Effector memory CD4-positive, alpha-beta T cell (primary cell): ENCODE measurements around the gene TTC39C.
"Not testable (repeated sequence)": the region's sequence is repeated elsewhere in the genome, so short reads cannot be mapped to it uniquely, and the experiment has no call there.

Source experiments
- DNase-seq, 3 donors: peaks; one replicate each; pipeline ENCODE4 v3.0.0-alpha.2; 2020
- H3K27ac ChIP-seq: 2 replicates; pipeline ENCODE4 v1.7.0; 2013; ENCODE audit warnings: mild to moderate bottlenecking, low read length, moderate library complexity; ENCODE audit not compliant: insufficient read depth, poor library complexity, severe bottlenecking
- H3K27me3 ChIP-seq: replicated peaks from 2 replicates; pipeline ENCODE4 v1.7.0; 2013; ENCODE audit warnings: mild to moderate bottlenecking, low read length; ENCODE audit not compliant: insufficient read depth, control insufficient read depth, poor library complexity, severe bottlenecking
- H3K36me3 ChIP-seq: 2 replicates; pipeline ENCODE4 v1.7.0; 2013; ENCODE audit warnings: mild to moderate bottlenecking, low read length, moderate library complexity; ENCODE audit not compliant: control insufficient read depth, insufficient read depth
- H3K4me1 ChIP-seq: 2 replicates; pipeline ENCODE4 v1.7.0; 2013; ENCODE audit warnings: low read length, mild to moderate bottlenecking; ENCODE audit not compliant: control insufficient read depth, insufficient read depth, poor library complexity, severe bottlenecking
- H3K4me3 ChIP-seq: 2 replicates; pipeline ENCODE4 v1.7.0; 2013; ENCODE audit warnings: low read length, low read depth, mild to moderate bottlenecking; ENCODE audit not compliant: insufficient read depth, poor library complexity, severe bottlenecking
- H3K9me3 ChIP-seq: 2 replicates; pipeline ENCODE4 v1.7.0; 2013; ENCODE audit warnings: mild to moderate bottlenecking, low read length, moderate library complexity; ENCODE audit not compliant: control insufficient read depth

The TTC39C gene

DNA sequence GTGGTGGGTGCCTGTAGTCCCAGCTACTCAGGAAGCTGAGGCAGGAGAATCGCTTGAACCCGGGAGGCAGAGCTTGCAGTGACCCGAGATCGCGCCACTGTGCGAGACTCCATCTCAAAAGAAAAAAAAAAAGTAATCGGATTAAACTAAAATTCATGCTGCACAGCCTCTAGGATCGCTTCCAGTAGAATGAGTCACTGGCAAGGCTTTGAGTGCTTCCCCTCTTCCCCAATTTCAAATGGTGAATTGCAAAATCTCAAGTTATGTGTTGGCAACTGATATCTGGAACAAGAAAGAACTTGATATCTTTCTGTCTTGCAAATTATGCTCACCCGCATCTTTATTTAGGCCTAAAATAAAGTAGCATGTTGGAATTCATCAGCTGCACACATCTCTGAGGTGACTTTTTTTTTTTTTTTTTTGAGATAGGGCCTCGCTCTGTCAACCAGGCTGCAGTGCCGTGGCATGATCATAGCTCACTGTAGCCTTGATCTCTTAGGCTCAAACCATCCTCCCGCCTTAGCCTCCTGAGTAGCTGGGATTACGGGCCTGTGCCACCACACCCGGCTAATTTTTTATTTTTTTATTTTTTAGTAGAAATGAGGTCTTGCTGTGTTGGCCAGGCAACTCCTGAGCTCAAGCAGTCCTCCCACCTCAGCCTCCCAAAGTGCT lies 12.7 kb downstream of the TTC39C start:
- DNase-seq = no peak
- Histone ChIP-seq H3K27ac (no peak overlapping the region), H3K9me3 (no peaks in the 10 kb centered on the region), H3K4me1 (peaks cover 46% of the 10 kb centered on the region), H3K27me3 (no peaks in the 10 kb centered on the region), H3K36me3 (peaks cover 28% of the 10 kb centered on the region), H3K4me3 (no peak overlapping the region)

DNA sequence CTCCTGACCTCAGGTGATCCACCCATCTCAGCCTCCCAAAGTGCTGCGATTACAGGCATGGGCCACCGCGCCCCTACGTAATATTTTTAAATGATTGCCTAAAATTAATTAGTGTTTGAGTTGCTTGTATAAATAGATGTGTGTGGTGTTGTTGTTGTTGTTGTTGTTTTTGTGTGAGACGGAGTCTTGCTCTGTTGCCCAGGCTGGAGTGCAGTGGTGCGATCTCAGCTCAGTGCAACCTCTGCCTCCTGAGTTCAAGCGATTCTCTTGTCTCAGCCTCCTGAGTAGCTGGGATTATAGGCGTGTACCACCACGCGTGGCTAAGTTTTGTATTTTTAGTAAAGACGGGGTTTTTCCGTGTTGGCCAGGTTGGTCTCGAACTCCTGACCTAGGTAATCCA lies 14.4 kb downstream of the TTC39C start:
- DNase-seq, H3K9me3 ChIP-seq, H3K4me3 ChIP-seq, H3K27ac ChIP-seq, H3K27me3 ChIP-seq: not testable (repeated sequence)
- H3K36me3 ChIP-seq = peaks cover 15% of the 10 kb centered on the region
- H3K4me1 ChIP-seq = peaks cover 43% of the 10 kb centered on the region

DNA sequence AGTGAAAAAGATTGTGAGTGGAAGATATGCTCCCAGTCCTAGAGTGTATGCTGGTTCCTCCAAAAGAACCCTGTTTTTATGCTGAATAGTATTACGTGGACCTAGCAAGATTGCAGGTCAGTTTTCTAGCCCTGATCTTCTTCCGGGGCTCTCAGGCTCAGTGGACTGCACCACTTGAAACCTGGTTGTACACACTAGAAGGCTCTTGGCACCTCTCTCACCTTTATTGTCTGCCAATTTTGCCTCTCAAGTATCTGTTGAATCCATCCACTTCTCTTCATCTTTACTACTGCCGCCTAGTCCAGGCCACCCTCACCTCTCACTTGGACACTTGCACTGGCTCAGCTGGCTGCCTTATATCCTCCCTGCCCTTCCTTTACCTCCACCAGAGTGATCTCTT lies 16.8 kb downstream of the TTC39C start:
- peaks cover 27% of the 10 kb centered on the region for H3K4me1 ChIP-seq
- no peaks in the 10 kb centered on the region for H3K9me3 ChIP-seq
- no peaks in the 10 kb centered on the region for H3K27me3 ChIP-seq
- H3K36me3 ChIP-seq = peaks cover 5% of the 10 kb centered on the region
- no peak overlapping the region for H3K27ac ChIP-seq
- no peak for DNase-seq
- H3K4me3 ChIP-seq = no peak overlapping the region

DNA sequence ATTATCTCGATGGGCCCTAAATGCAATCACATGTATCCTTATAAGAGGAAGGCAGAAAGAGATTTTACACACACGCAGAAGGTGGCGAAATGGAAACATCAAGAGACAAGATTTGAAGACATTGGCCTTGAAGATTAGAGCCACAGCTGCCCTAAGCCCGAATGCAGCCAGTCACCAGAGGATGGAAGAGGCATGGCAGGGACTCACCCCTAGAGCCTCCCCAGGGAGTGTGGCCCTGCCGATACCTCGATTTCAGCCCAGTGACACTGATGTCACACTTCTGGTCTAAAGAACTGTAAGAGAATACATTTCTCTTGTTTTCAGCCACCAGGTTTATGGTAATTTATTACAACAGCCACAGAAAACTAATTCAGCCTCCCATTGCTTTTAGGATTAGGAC lies 17.4 kb downstream of the TTC39C start:
- H3K9me3 ChIP-seq = no peaks in the 10 kb centered on the region
- H3K4me1 ChIP-seq = peaks cover 25% of the 10 kb centered on the region
- H3K27ac ChIP-seq = no peak overlapping the region
- H3K4me3 ChIP-seq = no peak overlapping the region
- no peak for DNase-seq
- H3K27me3 ChIP-seq = no peaks in the 10 kb centered on the region
- H3K36me3 ChIP-seq = peaks cover under 1% of the 10 kb centered on the region

DNA sequence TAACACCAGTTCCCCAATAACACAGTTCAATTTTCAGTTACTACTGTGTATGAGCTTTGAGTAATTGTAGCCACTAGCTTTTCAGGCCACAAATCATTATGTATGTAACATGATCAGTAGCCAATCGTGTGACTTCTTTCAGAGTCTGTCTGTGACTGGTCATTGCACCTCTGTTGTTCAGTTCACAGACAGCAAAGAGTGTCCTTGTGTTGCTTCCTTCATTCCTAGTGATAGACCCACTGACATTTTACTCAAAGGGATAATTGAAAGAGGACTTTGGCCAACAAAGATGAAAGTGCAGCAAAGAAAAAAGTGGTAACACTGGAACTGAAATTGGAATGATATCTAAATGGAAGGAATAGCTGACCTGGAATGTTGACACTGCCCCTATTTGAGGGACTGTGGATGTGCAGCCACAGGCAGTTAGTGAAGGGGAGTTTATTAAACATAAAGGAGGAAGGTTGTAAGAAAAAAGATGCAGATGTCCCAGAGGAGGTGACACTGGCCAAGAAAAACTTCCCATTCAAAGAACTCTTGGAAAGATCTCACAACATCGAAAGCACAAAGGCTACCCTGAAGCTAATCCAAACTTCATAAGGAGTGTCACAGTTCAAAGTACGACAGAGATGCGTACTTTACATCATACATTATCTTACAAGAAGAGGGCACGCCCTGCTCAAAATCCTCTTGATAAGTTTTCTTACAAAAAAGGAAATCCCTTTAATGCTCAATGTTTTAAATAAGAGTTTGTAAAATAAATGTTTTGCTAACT lies 19.3 kb downstream of the TTC39C start:
- H3K27ac ChIP-seq = peak overlapping the region; percentile 21
- H3K4me3 ChIP-seq = no peak overlapping the region
- H3K27me3 ChIP-seq = no peaks in the 10 kb centered on the region

DNA sequence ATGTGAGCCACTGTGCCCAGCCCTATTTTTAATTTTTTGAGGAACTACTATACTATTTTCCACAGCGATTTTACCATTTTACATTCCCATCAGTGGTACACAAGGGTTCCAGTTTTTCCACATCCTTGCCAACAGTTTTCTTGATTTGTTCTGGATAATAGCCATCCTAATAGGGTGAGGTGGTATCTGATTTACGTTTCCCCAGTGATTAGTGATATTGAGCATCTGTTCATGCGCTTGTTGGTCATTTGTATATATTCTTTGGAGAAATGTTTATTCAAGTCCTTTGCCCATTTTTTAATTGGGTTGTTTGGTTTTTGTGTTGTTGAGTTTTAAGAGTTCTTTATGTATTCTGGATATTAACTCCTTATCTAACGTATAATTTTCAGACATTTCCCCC lies 20.8 kb downstream of the TTC39C start:
- Histone ChIP-seq H3K27ac (peak overlapping the region; percentile 9), H3K36me3 (peaks cover 3% of the 10 kb centered on the region), H3K9me3 (no peaks in the 10 kb centered on the region), H3K4me3 (no peak overlapping the region), H3K4me1 (peaks cover 29% of the 10 kb centered on the region), H3K27me3 (no peaks in the 10 kb centered on the region)
- DNase-seq = no peak

More for the DNA sequence above, 19.3 kb downstream of the TTC39C start:
- Histone ChIP-seq H3K4me1 (peaks cover 35% of the 10 kb centered on the region), H3K36me3 (peaks cover 2% of the 10 kb centered on the region), H3K9me3 (no peaks in the 10 kb centered on the region)
- no peak for DNase-seq

DNA sequence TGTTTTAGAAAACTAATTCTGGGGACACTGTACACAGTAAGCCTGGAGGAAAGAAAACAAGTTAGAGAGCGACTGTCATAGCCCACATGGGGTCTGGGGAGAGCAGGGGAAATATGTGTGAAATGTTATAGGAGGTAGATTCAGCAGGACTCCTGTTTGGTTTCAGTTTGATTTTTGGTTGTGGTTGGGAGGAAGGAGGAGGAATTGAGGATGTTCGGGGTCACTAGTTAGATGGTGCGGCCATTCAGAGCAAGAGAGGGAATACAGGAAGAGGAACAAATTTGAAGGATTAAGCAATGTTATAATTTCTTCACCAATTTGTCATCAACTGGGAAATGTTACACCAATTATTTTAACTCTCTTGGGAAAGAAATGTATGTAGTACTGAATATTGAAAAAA lies 25.1 kb downstream of the TTC39C start:
- peaks cover 39% of the 10 kb centered on the region for H3K4me1 ChIP-seq
- no peaks in the 10 kb centered on the region for H3K27me3 ChIP-seq
- no peak overlapping the region for H3K27ac ChIP-seq
- no peak overlapping the region for H3K4me3 ChIP-seq
- DNase-seq = no peak
- H3K9me3 ChIP-seq = no peaks in the 10 kb centered on the region
- H3K36me3 ChIP-seq = peaks cover 3% of the 10 kb centered on the region

DNA sequence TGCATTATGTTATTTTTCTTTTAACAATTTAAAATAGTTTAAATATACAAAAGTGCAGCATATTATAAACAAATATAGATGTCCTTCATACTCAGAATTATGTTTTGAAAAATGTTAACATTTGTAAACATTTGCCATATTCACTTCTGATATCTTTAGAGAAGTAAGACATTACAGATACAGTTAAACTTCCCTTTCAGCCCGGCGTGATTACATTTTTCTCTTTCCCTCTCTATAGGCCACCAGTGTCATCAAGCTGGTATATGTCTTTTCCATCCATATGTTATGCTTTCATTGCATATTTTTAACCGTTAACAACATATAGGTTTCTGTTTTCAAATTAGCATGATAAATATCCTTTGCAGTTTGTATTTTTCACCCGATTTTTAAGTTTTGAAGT lies 27.1 kb downstream of the TTC39C start:
- peaks cover 42% of the 10 kb centered on the region for H3K4me1 ChIP-seq
- H3K9me3 ChIP-seq = no peaks in the 10 kb centered on the region
- no peaks in the 10 kb centered on the region for H3K27me3 ChIP-seq
- DNase-seq = no peak
- H3K36me3 ChIP-seq = peaks cover 3% of the 10 kb centered on the region
- H3K4me3 ChIP-seq = no peak overlapping the region
- no peak overlapping the region for H3K27ac ChIP-seq

DNA sequence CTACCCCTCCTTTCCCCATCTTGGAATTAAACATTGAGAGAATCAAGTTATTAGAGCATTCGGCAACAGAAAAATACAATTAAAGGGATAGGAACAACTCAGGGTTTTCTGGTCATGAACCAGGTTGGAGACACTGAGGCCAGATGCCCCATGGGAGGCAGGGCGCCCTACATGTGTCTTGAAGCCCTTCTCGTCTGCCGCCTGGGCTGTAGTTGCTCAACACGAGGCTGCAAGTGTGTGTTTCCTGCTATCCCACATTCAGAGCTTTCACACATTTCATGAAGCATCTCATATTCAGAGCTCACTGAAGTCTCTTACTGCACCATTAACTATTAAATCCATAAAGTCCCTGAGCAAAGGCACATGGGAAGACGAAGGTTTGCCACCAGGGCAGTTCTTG lies 28.8 kb downstream of the TTC39C start:
- Histone ChIP-seq H3K27me3 (no peaks in the 10 kb centered on the region), H3K4me3 (no peak overlapping the region), H3K36me3 (peaks cover 3% of the 10 kb centered on the region), H3K27ac (no peak overlapping the region), H3K4me1 (peaks cover 40% of the 10 kb centered on the region), H3K9me3 (no peaks in the 10 kb centered on the region)
- no peak for DNase-seq

DNA sequence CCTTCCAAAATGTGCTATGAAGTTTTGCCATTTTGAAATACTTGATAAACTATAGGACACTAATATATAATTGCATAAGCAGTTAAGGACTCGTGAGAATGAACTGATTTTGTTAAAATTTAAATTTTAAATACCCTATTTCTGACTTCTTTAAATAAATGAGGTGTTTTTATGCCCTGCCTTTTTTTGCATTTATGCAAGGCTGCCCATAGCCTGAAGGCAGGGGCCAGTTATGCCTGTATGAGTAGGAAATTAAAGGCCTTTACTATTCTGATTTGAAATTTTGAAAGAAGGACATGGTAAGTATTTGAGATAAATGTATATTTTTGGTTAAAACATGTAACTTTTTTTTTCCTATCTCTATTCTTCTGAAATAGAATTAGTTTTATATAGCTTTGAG lies 33.7 kb downstream of the TTC39C start:
- Histone ChIP-seq H3K4me3 (no peak overlapping the region), H3K27me3 (no peaks in the 10 kb centered on the region), H3K9me3 (no peaks in the 10 kb centered on the region), H3K27ac (no peak overlapping the region), H3K36me3 (no peaks in the 10 kb centered on the region), H3K4me1 (peaks cover 53% of the 10 kb centered on the region)
- DNase-seq = no peak
